ENCODE results near the gene MCFD2. TPM values are rescaled to one million over a fixed set of nuclear protein-coding genes. Genes with fewer than 3 reads are reported as not detected.
"Not testable (repeated sequence)": the region's sequence is repeated elsewhere in the genome, so short reads cannot be mapped to it uniquely, and the experiment has no call there.

Gene MCFD2
- total and polyA plus RNA-seq, 4 donors: 50.1 to 165 (median 87.5) TPM

DNA sequence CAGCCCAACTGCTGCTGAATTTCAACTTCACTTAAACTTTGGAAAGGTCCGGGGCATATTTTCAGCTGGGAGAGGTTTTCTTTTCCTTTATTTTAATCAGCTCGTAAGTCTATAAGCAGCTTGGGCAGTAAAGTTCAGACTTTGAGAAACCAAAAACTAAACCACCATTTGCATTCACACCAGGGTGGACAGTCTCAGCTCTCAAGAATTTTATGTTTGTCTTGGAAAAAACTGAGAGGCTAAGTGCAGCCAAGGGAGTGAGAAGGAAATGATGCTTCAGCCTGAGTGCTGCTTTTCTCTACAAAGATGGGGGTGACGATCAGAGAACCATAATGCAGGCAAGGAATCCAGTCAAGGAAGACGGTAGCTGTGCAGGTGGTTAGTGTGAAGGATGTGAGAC lies 30.2 kb downstream of the MCFD2 start:
- H3K36me3 ChIP-seq (ENCODE audit: control insufficient read depth in 1 of 2, insufficient read depth in 2 of 2, low read length in 1 of 2): no peaks in the 10 kb centered on the region
- intact Hi-C loops (cut with DNase I): loop anchor here in 1 of 2 donors (5.0 kb wide), 1 partner anchor 233 kb away; no protein-coding TSS in a partner anchor
- DNase-seq (no peak), ATAC-seq (ENCODE audit: low FRiP score) (peak; percentile 53)
- H3K4me3 ChIP-seq (ENCODE audit: low read length in 2 of 2): no peak overlapping the region
- H3K27ac ChIP-seq (ENCODE audit: low read depth in 1 of 2, low read length in 2 of 2): peak overlapping the region in 1 of 2 donors; percentile 7
- WGBS, 2 donors: 9% methylated on average over 4 of the region's 4 CpGs
- no peaks in the 10 kb centered on the region for H3K27me3 ChIP-seq (ENCODE audit: control insufficient read depth in 1 of 2, insufficient read depth in 2 of 2, low read length in 1 of 2)
- H3K4me1 ChIP-seq (ENCODE audit: control insufficient read depth in 1 of 2, insufficient read depth in 2 of 2, low read length in 2 of 2): no peaks in the 10 kb centered on the region
- no peaks in the 10 kb centered on the region for H3K9me3 ChIP-seq (ENCODE audit: control insufficient read depth, low read length)

DNA sequence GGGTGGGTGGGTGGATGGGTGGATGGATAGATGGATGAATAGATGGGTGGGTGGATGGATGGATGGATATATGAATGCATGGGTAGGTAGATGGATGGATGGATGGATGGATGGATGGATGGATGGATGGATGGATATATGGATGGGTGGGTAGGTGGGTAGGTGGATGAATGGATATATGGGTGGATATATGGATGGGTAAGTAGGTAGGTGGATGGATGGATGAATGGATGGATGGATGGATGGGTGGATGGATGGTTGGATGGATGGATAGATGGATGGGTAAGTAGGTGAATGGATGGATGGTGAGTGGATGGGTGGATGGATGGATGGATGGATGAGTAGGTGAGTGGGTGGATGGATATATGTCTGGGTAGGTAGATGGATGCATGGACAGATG lies 36.1 kb downstream of the MCFD2 start:
- intact Hi-C loops (cut with DNase I): loop anchor here in 1 of 2 donors (5.0 kb wide), 1 partner anchor 62 kb away; no protein-coding TSS in a partner anchor
- no peak overlapping the region for H3K27ac ChIP-seq (ENCODE audit: low read depth in 1 of 2, low read length in 2 of 2)
- no peak for DNase-seq

DNA sequence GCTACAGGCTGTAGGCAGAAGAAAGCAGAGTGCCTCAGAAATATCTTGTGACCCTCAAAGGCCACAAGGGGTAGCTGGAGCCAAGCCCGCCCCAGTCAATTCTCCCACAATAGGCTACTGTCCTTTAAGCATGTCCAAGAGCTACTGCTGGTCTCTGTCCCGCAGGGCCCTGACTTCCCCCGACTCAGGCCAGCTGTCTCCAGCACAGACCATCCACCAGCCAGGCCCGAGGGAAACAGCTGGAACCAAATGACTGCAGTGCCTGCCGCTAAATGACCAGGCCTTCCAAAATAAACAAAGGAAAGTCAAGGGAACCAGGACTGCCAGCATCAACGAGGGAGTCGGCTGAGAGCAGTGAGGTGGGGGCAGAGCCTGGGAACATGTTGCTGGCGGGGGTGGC lies 36.7 kb downstream of the MCFD2 start:
- intact Hi-C loops (cut with DNase I): loop anchor here in 1 of 2 donors (5.0 kb wide), 1 partner anchor 62 kb away; no protein-coding TSS in a partner anchor
- H3K27ac ChIP-seq (ENCODE audit: low read depth in 1 of 2, low read length in 2 of 2): no peak overlapping the region
- no peak overlapping the region for H3K4me3 ChIP-seq (ENCODE audit: low read length in 2 of 2)

More for the DNA sequence above, 36.1 kb downstream of the MCFD2 start:
- no peaks in the 10 kb centered on the region for H3K9me3 ChIP-seq (ENCODE audit: control insufficient read depth, low read length)
- H3K4me3 ChIP-seq (ENCODE audit: low read length in 2 of 2): no peak overlapping the region
- H3K4me1 ChIP-seq (ENCODE audit: control insufficient read depth in 1 of 2, insufficient read depth in 2 of 2, low read length in 2 of 2): no peaks in the 10 kb centered on the region
- ATAC-seq (ENCODE audit: low FRiP score): no peak
- no peaks in the 10 kb centered on the region for H3K36me3 ChIP-seq (ENCODE audit: control insufficient read depth in 1 of 2, insufficient read depth in 2 of 2, low read length in 1 of 2)
- no peaks in the 10 kb centered on the region for H3K27me3 ChIP-seq (ENCODE audit: control insufficient read depth in 1 of 2, insufficient read depth in 2 of 2, low read length in 1 of 2)

DNA sequence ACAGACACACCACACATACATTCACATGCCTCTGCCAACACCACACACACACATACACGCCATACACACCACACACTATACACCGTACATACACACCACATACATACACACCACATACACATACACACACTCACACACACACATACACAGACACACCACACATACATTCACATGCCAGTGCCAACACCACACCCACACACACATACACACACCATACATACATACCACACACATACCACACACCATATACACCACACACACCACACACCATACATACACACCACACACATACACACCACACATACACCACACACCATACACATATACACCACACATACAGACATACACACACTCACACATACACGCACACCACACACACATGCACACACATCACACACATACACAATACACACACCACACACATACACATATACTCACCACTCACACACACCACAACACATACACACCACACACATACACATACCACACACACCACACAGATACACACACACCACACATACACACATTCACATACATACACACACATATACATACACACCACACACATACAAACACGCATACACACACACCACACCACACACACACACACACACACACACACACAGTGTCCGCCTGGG lies 37.2 kb downstream of the MCFD2 start:
- Histone ChIP-seq H3K27ac (ENCODE audit: low read depth in 1 of 2, low read length in 2 of 2) (no peak overlapping the region), H3K27me3 (ENCODE audit: control insufficient read depth in 1 of 2, insufficient read depth in 2 of 2, low read length in 1 of 2) (no peaks in the 10 kb centered on the region), H3K4me3 (ENCODE audit: low read length in 2 of 2) (no peak overlapping the region), H3K4me1 (ENCODE audit: control insufficient read depth in 1 of 2, insufficient read depth in 2 of 2, low read length in 2 of 2) (no peaks in the 10 kb centered on the region), H3K9me3 (ENCODE audit: control insufficient read depth, low read length) (no peaks in the 10 kb centered on the region), H3K36me3 (ENCODE audit: control insufficient read depth in 1 of 2, insufficient read depth in 2 of 2, low read length in 1 of 2) (no peaks in the 10 kb centered on the region)
- 67 to 71% methylated on average over 5 of the region's 5 CpGs for WGBS, 2 donors
- ATAC-seq (ENCODE audit: low FRiP score): no peak
- intact Hi-C loops (cut with DNase I): loop anchor here in 1 of 2 donors (5.0 kb wide), 1 partner anchor 61 kb away; no protein-coding TSS in a partner anchor
- DNase-seq: no peak

More for the DNA sequence above, 36.7 kb downstream of the MCFD2 start:
- Histone ChIP-seq H3K36me3 (ENCODE audit: control insufficient read depth in 1 of 2, insufficient read depth in 2 of 2, low read length in 1 of 2) (no peaks in the 10 kb centered on the region), H3K9me3 (ENCODE audit: control insufficient read depth, low read length) (no peaks in the 10 kb centered on the region), H3K27me3 (ENCODE audit: control insufficient read depth in 1 of 2, insufficient read depth in 2 of 2, low read length in 1 of 2) (no peaks in the 10 kb centered on the region), H3K4me1 (ENCODE audit: control insufficient read depth in 1 of 2, insufficient read depth in 2 of 2, low read length in 2 of 2) (no peaks in the 10 kb centered on the region)
- DNase-seq: peak in 1 of 2 donors; percentile 79
- WGBS, 2 donors: 4% methylated on average over 8 of the region's 8 CpGs
- peak; percentile 80 for ATAC-seq (ENCODE audit: low FRiP score)

DNA sequence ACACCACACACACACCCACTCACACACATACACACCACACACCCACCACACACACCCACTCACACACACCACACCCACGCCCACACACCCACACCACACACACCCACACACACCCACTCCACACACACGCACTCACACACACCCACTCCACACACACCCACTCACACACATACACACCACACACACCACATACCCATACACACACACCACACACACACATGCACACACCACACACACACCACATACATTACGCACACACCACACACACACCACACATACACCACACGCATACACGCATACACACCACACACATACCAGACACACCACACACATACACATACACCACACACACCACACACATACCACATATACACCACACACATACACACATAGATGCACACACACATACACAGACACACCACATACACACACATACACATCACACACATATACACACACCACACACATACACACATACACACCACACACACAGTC lies 37.9 kb downstream of the MCFD2 start:
- intact Hi-C loops (cut with DNase I): loop anchor here (1.0 to 5.0 kb wide), 3 partner anchors 27 to 65 kb away; no protein-coding TSS in a partner anchor
- ATAC-seq (ENCODE audit: low FRiP score) (no peak), DNase-seq (no peak)
- Histone ChIP-seq H3K36me3 (ENCODE audit: control insufficient read depth in 1 of 2, insufficient read depth in 2 of 2, low read length in 1 of 2) (no peaks in the 10 kb centered on the region), H3K4me1 (ENCODE audit: control insufficient read depth in 1 of 2, insufficient read depth in 2 of 2, low read length in 2 of 2) (no peaks in the 10 kb centered on the region), H3K9me3 (ENCODE audit: control insufficient read depth, low read length) (no peaks in the 10 kb centered on the region), H3K27me3 (ENCODE audit: control insufficient read depth in 1 of 2, insufficient read depth in 2 of 2, low read length in 1 of 2) (no peaks in the 10 kb centered on the region), H3K4me3 (ENCODE audit: low read length in 2 of 2) (no peak overlapping the region), H3K27ac (ENCODE audit: low read depth in 1 of 2, low read length in 2 of 2) (no peak overlapping the region)
- WGBS, 2 donors: 93 to 95% methylated on average over 5 of the region's 5 CpGs

DNA sequence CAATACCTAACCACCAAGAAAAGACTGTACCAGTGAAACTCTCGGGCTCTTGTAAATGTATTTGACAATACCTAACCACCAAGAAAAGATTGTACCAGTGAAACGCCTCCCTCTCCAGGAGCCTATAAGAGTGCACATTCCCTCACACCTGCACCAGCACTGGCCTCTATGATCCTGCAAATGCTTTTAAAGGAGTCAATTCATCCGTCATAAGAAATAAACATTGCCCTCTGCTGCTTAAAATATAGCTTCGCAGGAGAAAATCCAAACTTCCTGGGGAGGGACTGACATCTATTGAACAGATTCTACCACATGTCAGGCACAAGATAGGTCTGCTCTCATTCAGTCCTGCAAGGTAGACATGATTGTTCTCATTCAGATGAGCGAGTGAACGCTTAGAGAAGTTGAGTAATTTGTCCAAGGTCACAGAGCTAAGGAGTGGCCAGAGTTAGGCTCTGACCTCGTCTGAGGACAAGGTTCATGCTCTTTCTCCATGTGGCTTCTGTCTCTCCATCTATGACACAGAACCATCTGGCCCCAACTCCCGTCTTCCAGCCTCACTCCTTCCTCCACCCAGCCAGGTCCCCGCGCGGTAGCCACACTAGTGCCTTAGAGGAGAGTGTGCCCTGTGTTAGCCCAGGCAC lies 38.7 kb downstream of the MCFD2 start:
- no peak overlapping the region for H3K27ac ChIP-seq (ENCODE audit: low read depth in 1 of 2, low read length in 2 of 2)
- H3K4me1 ChIP-seq (ENCODE audit: control insufficient read depth in 1 of 2, insufficient read depth in 2 of 2, low read length in 2 of 2): no peaks in the 10 kb centered on the region
- DNase-seq: no peak
- ATAC-seq (ENCODE audit: low FRiP score): peak; percentile 19
- 51 to 57% methylated on average over 11 of the region's 11 CpGs for WGBS, 2 donors
- H3K36me3 ChIP-seq (ENCODE audit: control insufficient read depth in 1 of 2, insufficient read depth in 2 of 2, low read length in 1 of 2): no peaks in the 10 kb centered on the region
- intact Hi-C loops (cut with DNase I): loop anchor here (1.0 to 5.0 kb wide), 3 partner anchors 27 to 64 kb away; no protein-coding TSS in a partner anchor
- no peak overlapping the region for H3K4me3 ChIP-seq (ENCODE audit: low read length in 2 of 2)
- no peaks in the 10 kb centered on the region for H3K27me3 ChIP-seq (ENCODE audit: control insufficient read depth in 1 of 2, insufficient read depth in 2 of 2, low read length in 1 of 2)
- no peaks in the 10 kb centered on the region for H3K9me3 ChIP-seq (ENCODE audit: control insufficient read depth, low read length)

DNA sequence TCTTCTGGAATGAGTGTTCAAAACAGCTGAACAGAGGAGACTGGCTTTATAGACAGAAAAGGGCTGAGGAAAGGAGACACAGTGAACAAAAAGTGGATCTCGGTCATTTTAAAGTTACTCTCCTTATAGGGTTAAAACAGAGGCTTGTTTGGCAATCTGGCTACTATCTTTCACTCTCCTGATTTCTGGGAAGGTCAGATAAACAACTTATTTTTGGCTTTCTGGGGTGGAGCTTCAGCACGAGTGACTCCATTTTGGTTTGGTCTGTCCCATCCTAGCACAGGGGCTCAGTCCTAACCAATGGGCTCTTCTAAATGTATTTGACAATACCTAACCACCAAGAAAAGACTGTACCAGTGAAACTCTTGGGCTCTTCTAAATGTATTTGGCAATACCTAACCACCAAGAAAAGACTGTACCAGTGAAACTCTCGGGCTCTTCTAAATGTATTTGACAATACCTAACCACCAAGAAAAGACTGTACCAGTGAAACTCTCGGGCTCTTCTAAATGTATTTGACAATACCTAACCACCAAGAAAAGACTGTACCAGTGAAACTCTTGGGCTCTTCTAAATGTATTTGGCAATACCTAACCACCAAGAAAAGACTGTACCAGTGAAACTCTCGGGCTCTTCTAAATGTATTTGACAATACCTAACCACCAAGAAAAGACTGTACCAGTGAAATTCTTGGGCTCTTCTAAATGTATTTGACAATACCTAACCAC lies 39.5 kb downstream of the MCFD2 start:
- not testable (repeated sequence) for H3K9me3 ChIP-seq (ENCODE audit: control insufficient read depth, low read length); H3K4me1 ChIP-seq (ENCODE audit: control insufficient read depth in 1 of 2, insufficient read depth in 2 of 2, low read length in 2 of 2); DNase-seq; H3K27ac ChIP-seq (ENCODE audit: low read depth in 1 of 2, low read length in 2 of 2); H3K27me3 ChIP-seq (ENCODE audit: control insufficient read depth in 1 of 2, insufficient read depth in 2 of 2, low read length in 1 of 2); ATAC-seq (ENCODE audit: low FRiP score); H3K4me3 ChIP-seq (ENCODE audit: low read length in 2 of 2); H3K36me3 ChIP-seq (ENCODE audit: control insufficient read depth in 1 of 2, insufficient read depth in 2 of 2, low read length in 1 of 2)
- intact Hi-C loops (cut with DNase I): loop anchor here (2.0 to 5.0 kb wide), 2 partner anchors 59 to 63 kb away; no protein-coding TSS in a partner anchor
- 84 to 91% methylated on average over 4 to 5 of the region's 5 CpGs for WGBS, 2 donors

DNA sequence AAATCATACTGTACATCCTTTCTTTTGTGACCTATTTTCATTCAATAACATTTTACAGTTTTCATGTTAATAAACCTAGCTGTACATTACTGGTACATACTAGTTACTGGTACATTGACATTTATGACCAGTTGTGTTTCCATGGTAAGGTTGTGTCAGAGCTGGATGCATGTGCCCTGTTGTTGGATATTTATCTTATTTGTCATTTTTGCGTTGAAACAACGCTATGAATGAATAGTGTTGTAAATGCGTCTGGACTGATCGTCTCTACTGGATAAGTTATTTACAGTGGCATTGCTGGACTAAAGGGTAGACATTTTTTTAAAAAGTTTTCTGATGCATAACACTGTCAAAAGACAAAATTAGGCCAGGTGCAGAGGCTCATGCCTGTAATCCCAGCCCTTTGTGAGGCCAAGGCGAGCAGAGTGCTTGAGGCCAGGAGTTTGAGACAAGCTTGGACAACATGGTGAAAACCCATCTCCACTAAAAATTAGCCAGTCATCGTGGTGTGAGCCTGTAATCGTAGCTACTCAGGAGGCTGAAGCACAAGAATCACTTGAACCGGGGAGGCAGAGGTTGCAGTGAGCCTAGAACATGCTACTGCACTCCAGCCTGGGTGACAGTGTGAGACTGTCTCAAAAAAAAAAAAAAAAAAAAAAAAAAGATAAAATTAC lies 40.2 kb downstream of the MCFD2 start:
- Histone ChIP-seq H3K27ac (ENCODE audit: low read depth in 1 of 2, low read length in 2 of 2) (no peak overlapping the region), H3K4me1 (ENCODE audit: control insufficient read depth in 1 of 2, insufficient read depth in 2 of 2, low read length in 2 of 2) (no peaks in the 10 kb centered on the region), H3K36me3 (ENCODE audit: control insufficient read depth in 1 of 2, insufficient read depth in 2 of 2, low read length in 1 of 2) (no peaks in the 10 kb centered on the region), H3K4me3 (ENCODE audit: low read length in 2 of 2) (no peak overlapping the region), H3K27me3 (ENCODE audit: control insufficient read depth in 1 of 2, insufficient read depth in 2 of 2, low read length in 1 of 2) (no peaks in the 10 kb centered on the region), H3K9me3 (ENCODE audit: control insufficient read depth, low read length) (no peaks in the 10 kb centered on the region)
- intact Hi-C loops (cut with DNase I): loop anchor here in 1 of 2 donors (5.0 kb wide), 1 partner anchor 58 kb away; no protein-coding TSS in a partner anchor
- 95% methylated on average over 8 of the region's 8 CpGs for WGBS, 2 donors
- ATAC-seq (ENCODE audit: low FRiP score): no peak
- DNase-seq: no peak

Measured in aorta (tissue), 5 donors.